SK-N-SH treated with all-trans-retinoic acid at 6 μM for 48 hours (cell line): ENCODE data around the gene TBL1XR1.

Source experiments
- ARNTL ChIP-seq: fragments of 450-650 bp; formaldehyde crosslinking; IDR thresholded peaks from 2 replicates; pipeline ENCODE4 v1.5.0; 2020; ENCODE audit warnings: low read depth, mild to moderate bottlenecking, moderate library complexity, borderline replicate concordance
- BACH2 ChIP-seq: fragments of 250-450 bp; sonication (Bioruptor Pico); IDR thresholded peaks from 2 replicates; pipeline ENCODE4 v1.9.0; 2021; ENCODE audit warnings: mild to moderate bottlenecking, borderline replicate concordance
- CREB5 ChIP-seq: fragments of 250-450 bp; sonication (Bioruptor Pico); IDR thresholded peaks from 2 replicates; pipeline ENCODE4 v1.5.1; 2020; ENCODE audit warnings: low read depth, mild to moderate bottlenecking, moderate library complexity
- ESRRG ChIP-seq: fragments of 250-450 bp; sonication (Bioruptor Pico); IDR thresholded peaks from 2 replicates; pipeline ENCODE4 v1.6.1; 2021; ENCODE audit warnings: mild to moderate bottlenecking
- PATZ1 ChIP-seq: fragments of 250-450 bp; sonication (Bioruptor Pico); IDR thresholded peaks from 2 replicates; pipeline ENCODE4 v1.8.0; 2020; ENCODE audit warnings: mild to moderate bottlenecking, moderate library complexity, borderline replicate concordance
- PPARA ChIP-seq: fragments of 250-450 bp; sonication (Bioruptor Pico); IDR thresholded peaks from 2 replicates; pipeline ENCODE4 v1.5.0; 2020; ENCODE audit warnings: mild to moderate bottlenecking, borderline replicate concordance
- SNAI2 ChIP-seq: fragments of 250-450 bp; sonication (Bioruptor Pico); IDR thresholded peaks from 2 replicates; pipeline ENCODE4 v1.5.0; 2020; ENCODE audit warnings: mild to moderate bottlenecking, moderate library complexity
- ZC3H10 ChIP-seq: fragments of 250-450 bp; sonication (Bioruptor Pico); IDR thresholded peaks from 2 replicates; pipeline ENCODE4 v1.5.1; 2021; ENCODE audit warnings: mild to moderate bottlenecking, moderate library complexity

- TF ChIP-seq ARNTL (no peak), ZC3H10 (CRISPR knock-in tag) (no peak), PATZ1 (CRISPR knock-in tag) (no peak), BACH2 (CRISPR knock-in tag) (no peak), ESRRG (no peak), SNAI2 (CRISPR knock-in tag) (no peak), PPARA (CRISPR knock-in tag) (no peak), CREB5 (no peak)
Measured at GRCh38 chr3:177162742-177163141, 34.5 kb downstream of the TBL1XR1 start.
